Adipose tissue (tissue), 3 donors: Measurements from ENCODE around the gene WDR1. TPM values are rescaled to one million over a fixed set of nuclear protein-coding genes. Genes with fewer than 3 reads are reported as not detected.

Source experiments
- H3K27ac ChIP-seq: one replicate; pipeline ENCODE4 v1.5.1; 2013; ENCODE audit warnings: low read depth, low read length
- WGBS, 3 donors: extraction: QIAGEN DNeasy Blood & Tissue Kit; methylation state at CpG; one replicate each; pipeline ENCODE4 v1.1.7; 2013; 5-methylcytosine and 5-hydroxymethylcytosine counted together
- polyA plus RNA-seq, 3 donors: library from polyadenylated mRNA; stranded (reverse); fragments of 200-250 nt; gene quantifications; one replicate each; pipeline ENCODE4 v1.2.3, GENCODE V29; 2013
- donor health status: healthy with polysubstance abuse.
- donor health status: Bipolar disorder and iron deficiency.
- donor health status: healthy.

WDR1 gene
- polyA plus RNA-seq, 3 donors = 52.1 to 153 (median 90.1) TPM

DNA sequence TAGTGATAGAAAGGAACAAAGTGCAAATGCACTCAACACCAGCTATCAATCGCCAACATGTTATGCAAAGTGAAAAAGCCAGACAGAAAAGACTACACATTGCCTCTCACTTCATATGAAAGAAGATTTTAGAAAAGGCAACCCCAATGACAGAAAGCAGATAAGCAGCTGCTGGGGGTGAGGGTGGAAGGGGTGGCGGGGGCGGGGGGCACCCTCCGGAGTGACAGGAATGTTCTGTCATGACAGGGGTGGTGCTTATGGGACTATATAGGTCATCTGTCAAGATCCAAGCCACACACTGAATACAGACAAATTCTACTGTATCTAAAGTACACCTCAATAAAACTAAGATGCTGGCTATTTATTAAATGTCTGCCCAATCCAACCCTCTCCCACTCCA is 10.7 kb downstream of the WDR1 start:
- 79 to 88% (median 88%) methylated on average over 4 of the region's 4 CpGs for WGBS, 3 donors
- H3K27ac ChIP-seq = no peak overlapping the region

DNA sequence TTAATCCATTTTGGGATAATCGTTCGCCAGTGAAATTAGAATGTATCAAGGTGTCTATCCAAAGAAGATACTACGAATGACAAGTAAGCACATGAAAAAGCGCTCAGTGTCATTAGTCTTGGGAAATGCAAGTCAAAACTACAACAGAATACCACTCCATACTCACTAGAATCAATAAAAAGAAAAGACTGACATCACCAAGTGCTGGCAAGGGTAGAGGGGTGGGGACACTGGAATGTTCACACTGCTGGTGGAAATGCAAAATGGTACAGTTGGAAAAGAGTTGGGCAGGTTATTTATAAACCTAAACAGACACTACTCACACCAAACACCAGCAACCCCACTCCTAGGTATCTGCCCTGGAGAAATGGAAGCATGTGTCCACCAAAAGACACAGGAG is 11.2 kb downstream of the WDR1 start:
- WGBS, 3 donors = 84 to 95% (median 94%) methylated on average over 4 of the region's 4 CpGs

DNA sequence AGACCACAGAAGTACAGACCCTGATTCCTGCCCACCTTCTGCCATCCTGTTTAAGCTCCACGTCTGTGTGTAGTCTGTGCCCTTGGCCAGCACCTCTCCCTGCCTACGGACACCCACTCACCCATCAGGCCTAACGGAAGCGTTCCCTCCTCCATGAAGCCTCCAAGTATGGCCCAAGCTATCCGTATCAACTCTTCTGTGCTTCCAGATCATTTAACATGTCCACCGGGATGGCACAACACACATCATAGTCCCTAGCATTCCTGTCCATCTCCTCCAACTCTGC is 11.7 kb downstream of the WDR1 start:
- H3K27ac ChIP-seq = peak overlapping the region; percentile 31
- WGBS, 3 donors = 82 to 86% (median 84%) methylated on average over 6 of the region's 6 CpGs

More for the DNA sequence above, 11.2 kb downstream of the WDR1 start:
- no peak overlapping the region for H3K27ac ChIP-seq

DNA sequence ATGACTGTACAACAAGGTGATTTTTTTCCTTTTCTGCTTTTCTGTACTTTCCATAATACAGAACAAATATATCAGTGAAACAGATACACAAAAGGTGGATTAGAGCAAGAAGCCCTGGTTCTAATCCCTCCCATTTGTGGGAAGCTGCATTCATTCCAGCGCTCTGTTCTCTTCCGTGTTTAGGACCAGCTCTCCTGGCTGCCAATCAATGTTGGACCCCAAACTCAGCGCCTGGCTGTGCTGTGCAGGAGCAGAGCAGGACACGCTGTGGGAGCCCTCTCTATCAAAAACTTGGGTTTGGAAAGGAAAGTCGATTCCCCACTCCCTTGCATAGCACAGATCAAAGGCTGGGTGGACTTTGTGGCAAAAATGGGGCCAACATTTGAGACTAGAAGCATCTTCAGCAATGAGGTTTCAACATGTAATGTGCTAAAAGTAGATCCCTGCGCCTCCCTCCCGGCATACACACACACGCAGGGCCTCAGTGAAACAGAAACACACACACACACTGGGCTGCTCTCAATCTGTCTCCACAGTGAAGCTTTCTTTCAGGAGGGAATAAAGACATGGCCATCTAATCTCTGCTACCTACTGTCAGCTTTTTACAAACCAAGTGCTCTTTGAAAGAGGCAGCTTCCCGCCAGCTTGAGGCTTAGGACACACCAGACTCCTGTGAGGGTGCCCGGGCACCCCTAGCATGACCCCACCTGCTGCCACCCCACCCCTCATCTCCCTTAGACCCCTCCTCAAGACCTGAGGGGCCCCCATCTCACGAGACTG is 12.2 kb downstream of the WDR1 start:
- WGBS, 3 donors = 76 to 81% (median 76%) methylated on average over 11 of the region's 11 CpGs

DNA sequence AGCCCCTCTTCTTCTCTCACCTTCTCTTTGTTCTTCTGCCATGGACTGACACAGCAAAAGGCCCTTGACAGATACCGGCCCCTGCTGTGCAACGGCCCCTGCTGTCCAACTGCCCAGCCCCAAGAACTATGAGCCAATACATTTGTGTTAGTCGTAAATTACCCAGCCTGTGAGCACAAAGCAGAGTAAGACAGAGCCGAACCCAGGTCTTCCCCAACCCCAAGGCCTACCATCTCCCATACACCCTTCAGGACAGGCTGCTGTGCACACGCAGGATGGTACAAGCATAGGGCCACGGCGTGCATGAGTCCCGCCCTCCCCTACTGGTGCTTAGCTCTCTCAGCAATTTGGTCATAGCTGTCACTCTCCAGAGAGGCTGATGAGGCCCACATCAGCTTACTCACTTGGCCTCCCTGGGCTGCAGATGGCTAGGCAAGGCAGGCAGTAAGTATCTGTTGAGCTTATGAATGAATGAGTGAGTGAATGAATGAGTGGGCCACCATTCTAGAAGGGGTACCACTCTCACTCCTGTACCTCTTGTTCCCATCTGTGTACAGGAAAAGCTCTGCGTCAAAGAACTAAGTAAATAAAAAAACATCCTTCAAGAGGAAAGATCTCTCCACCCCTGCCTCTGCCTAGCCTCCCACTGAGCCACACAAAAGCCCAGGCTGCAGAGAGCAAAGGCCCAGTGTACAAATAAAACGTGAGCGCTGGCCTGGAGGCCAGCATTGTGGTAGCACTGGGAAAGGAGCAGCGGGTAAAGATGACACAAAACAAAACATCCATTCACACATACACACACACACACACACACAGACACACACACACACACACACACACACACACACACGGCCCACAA is 13.9 kb downstream of the WDR1 start:
- WGBS, 3 donors = 79 to 83% (median 83%) methylated on average over 13 of the region's 13 CpGs
- no peak overlapping the region for H3K27ac ChIP-seq

More for the DNA sequence above, 12.2 kb downstream of the WDR1 start:
- peak overlapping the region; percentile 31 for H3K27ac ChIP-seq

DNA sequence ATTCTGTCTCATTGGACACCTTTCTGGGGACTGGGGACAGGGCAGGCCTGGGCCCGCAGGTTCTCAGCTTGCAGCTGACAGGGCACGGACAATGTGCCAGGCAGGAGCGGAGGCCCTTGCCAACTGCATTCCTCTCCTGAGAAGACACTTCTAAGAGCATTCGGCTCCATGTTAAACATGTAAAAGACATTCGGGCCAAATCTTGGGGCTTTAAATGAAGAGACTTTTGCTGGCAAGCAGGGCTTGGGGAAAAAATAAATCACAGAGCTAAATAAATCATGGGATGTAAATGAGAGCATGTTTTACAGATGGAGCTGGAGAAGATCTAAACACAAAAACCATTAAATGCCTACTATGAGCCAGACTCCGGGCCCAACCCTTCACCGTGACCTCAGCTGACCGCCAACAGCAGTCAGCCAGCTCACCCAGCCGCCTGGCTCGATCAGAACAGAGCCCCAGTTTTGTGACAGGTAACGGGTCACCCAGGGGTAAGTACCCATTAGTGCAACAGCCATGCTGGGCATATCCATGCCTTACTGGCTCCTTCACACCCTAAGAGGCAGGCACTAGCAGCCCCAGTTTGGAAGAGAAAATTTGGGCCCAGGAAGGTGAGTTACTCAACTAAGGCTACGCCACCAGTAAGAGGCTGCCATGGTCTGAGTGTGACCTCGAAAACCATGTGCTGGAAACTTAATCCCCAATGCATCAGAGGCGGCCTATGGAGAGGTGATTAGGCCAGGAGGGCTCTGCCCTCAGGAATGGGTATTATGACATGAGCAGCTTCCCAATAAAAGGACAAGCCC is 14.7 kb downstream of the WDR1 start:
- 73 to 82% (median 77%) methylated on average over 14 of the region's 14 CpGs for WGBS, 3 donors
- no peak overlapping the region for H3K27ac ChIP-seq

DNA sequence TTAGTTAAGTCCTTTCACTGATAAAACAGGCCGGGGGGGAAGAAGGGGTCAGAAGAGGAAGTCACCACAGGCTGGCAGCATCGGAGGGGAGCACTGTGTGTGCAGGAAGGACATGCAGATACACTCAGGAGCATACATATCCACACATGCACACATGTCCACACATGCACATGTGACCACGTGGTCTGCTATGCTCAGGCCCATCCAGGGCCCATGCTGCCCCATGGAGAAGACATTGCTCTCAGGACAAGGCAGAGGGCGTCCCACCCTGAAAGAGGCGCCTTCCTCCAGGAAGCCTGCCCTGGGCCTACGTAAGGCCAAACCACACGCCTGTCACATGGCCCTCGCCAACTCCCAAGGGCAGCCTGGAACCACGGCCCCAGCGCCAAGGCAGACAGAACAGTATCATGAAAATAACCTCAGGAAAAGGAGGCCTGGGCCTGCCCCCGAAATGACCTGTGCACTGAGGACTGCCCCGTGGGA is 15.8 kb downstream of the WDR1 start:
- no peak overlapping the region for H3K27ac ChIP-seq
- 43 to 85% (median 56%) methylated on average over 12 of the region's 12 CpGs for WGBS, 3 donors

DNA sequence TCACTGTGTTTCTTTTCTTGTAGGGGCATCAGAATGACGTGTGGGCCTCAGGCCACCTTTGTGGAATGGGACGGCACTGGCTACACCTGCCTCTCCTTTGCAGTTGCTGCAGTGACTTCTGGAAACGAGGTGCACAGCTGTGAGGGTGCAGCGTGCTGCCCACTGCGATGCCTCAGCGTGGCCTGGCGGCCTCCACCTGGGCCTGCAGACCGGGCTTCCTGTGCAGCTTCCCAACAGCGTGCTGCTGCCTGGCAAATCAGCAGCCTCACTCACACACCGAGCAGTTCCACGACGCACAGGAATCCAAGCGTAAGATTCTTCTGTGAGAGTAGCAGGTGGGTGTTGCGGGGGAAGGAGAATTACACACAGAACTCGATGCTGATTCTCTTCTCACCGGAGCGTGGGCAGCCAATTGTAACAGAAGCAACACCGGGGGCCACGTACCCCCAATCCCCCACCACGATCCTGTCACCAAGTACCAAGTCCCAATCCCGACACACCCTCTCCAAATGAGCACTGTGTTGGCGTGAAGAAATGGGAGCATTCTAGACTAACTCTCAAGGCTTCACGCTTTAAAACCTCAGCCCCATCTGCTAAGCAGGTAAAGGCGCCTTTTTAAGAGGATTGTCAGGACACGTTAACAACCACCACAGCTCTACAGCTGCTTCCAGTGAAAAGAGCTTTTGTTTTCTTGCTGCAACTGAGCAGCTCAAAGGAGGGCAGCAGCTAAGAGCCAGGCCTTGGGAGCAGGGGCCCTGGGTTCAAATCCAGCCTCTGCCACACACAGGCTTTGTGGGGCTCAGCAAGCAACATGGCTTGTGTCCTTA is 16.9 kb downstream of the WDR1 start:
- WGBS, 3 donors = 82 to 90% (median 84%) methylated on average over 25 of the region's 25 CpGs
- no peak overlapping the region for H3K27ac ChIP-seq

DNA sequence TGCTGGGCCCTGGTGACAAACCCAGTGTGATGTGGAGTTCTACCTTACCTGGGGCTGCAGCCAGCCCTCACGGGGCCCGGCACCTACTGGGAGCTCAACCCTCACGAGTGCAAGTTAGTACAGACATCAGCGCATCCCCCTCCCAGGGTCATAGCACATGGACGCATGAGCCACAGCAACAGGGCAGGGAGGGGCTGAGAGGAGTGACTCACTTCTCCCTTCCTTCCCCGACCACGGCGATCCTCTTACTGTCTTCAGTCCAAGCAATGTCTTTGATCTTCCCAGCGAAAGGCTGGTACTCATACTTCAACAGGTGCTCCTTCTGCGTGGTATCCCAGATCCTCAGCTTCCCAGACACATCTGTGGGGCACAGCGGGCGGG is 17.8 kb downstream of the WDR1 start:
- WGBS, 3 donors = 66 to 92% (median 68%) methylated on average over 12 of the region's 12 CpGs
- H3K27ac ChIP-seq = no peak overlapping the region

DNA sequence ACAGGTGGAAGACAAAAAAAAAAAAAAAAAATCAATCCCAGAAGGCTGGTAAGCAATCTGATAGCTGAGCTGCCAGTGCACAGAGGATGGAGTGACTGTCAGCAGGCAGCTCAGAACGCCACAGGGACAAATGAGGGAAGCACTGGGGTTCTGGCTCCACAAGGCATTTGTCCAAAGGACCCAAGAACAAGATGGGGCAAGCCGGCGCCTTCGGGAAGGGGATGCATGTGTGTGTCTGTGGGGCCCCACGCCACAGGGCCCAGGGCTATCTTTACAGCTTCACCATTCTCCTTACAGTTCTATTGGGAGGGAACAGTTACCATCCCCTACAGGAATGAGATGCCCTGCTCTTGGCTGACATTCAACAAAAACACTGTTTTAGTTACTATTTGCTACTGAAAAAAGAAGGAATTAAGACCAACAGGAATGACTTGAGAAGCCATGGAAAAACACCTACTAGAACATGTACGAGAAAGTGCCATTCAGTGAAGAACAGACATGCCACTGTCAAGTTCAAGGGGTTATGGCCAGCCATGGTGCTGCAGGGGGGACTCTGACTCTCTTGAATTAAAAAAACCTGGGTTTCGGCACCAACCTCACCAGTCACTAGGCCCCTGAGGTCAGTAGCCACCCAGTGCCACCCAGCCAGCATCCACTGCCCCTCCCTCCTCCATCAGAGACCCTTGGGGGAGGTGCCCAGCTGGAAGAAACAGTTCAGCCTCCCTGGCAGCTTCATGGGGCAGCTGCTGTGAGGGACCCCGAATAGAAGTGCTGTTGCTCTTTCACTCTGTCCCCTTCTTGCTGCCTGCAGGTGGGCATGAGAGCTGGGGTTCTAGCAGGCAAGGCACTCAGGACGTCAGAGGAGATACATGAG is 18.5 kb downstream of the WDR1 start:
- no peak overlapping the region for H3K27ac ChIP-seq
- WGBS, 3 donors = 92 to 95% (median 93%) methylated on average over 9 of the region's 9 CpGs

DNA sequence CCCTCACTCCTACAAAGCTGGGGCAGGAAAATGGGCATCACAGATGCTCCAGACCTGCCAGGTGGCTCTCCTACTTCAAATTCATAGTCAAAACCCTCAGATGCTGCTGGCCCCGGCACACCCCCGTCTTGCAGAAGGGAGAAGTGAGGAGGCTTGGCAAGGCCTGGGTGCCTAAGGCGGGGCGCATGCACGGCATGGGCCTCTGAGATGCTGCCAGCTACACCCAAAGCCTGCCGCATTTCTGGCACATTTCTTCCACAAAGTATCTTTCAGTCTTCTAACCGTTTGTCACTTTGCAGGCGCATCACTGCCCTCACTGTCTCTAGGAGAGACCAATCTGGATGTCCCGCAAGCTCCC is 19.6 kb downstream of the WDR1 start:
- WGBS, 3 donors = 67 to 89% (median 73%) methylated on average over 9 of the region's 9 CpGs
- peak overlapping the region; percentile 21 for H3K27ac ChIP-seq

DNA sequence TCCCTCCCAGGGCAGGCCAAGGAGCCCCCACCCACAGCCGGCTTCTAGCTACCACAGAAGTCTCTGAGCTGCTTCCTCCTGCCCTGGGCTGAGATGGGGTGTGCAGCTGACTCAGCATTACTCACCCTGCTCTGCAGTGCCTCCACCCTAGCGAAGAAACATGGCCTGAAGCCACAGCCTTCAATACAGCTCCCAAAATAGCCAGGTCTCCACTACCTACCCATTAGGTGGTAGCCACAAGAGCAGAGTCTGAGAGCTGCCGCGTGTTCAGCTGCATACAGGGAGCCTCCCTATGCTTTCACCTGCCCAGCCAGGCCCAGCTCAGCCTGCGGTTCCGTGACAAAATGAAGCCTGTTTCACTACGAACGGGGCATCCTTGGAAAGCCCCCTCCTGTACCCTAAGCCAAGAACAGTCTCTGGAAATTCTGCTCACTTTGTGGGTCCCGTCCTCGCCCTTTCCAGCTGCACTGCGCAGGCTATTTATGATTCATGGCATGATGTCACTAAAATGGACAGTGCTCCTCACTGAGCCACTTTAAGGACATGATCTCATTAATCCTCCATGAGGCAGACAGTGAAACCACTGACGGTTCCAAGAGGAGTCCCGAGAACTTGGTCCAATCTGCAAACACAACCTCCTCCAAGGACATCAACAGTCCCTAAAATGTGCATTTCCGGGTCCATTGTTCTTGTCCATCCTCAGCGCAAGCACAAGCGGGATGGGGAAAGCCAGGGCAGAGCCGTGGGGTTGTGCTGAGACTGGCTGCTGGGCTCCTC is 20.2 kb downstream of the WDR1 start:
- H3K27ac ChIP-seq = peak overlapping the region; percentile 55
- WGBS, 3 donors = 36 to 73% (median 48%) methylated on average over 17 of the region's 17 CpGs

DNA sequence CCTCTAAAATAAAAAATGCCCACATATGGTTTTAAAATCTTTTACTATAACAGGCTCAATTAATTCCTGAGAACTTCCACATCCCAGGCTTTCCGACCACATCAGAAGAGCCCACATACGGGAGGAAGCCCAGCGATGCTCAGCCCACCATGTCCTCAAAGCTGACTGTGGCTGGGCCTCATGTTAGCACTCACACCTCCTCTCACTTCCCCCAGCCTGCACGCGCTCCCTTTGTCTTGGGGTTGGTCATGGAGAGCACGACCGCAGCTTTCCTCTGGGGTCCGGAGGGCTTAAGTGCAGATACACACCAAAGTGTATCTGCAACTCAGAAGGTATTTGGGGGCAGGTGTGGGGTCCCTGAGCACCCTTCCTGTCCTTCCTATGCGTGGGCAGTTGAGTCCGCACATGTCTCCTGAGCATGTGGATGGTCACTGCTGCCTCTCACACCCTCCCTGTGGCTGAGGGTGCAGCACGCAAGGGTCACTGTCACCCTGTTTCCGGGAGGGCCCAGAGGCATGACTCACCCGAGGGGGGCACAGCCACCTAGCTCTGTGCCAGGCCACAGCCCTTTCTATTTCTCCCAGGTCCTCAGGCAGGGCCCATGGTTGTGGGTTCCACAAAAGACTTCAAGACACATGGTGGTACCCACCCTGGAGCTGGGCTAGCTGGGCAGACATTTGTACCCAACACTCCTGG is 21.2 kb downstream of the WDR1 start:
- WGBS, 3 donors = 68 to 86% (median 77%) methylated on average over 13 of the region's 13 CpGs
- peak overlapping the region; percentile 40 for H3K27ac ChIP-seq

DNA sequence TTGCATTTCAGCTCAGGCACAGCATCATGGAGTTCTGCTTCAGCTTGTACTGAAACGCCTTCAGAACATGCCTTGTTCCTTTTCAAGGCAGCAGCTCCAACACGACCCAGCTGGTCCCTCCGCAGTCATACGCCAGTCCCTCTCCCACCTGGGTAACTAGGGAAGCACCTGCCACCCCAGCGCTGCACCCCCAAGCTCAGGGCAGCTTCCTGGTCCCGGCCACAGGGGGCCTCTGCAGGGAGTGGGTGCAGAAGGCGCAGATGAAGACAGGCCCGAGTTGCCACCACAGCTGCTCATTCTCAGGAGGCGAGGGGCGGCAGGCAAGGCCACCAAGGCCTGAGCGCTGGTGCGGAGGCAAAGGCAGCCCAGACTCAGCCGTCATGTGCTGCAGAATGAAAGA is 21.8 kb downstream of the WDR1 start:
- 56 to 67% (median 67%) methylated on average over 13 of the region's 13 CpGs for WGBS, 3 donors
- H3K27ac ChIP-seq = no peak overlapping the region

DNA sequence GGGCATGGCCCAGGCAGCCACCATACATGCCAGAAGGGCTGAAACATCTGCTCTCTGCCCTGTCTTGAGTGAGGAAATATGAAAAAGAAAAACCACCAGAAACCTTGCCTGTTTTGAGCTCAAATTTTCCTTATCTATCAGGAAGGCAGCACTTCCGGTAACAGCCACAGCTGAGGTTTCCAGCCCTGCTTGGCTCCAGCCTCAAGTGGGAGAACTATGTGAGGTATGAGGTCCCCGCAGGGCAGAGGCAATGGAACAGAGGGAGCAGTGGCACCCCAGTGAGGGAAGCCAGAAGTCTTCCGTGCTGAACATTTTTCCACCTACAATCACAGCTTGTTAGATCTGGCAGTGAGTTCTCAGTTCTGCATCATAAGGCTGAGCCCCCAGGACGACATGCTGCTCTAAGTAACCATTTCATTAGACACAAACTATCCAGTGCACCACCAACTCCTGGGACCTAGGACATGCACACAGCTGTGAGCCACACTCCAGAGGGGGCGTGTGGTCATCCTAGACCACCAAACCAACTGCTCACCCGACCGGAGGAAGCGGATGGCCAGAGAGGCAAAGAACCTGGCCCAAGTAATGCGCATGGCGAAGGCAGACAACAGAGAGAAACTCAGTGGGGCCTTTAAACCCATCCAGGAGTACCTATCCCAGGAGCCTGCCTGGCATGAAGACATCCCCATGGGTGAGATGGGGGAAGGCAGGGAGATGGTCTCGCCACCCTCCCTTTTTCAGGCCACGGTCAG is 22.6 kb downstream of the WDR1 start:
- WGBS, 3 donors = 54 to 83% (median 62%) methylated on average over 12 of the region's 12 CpGs
- no peak overlapping the region for H3K27ac ChIP-seq
